HepG2 (cell line): Measurements from ENCODE around the gene PIGL. TPM values are rescaled to one million over a fixed set of nuclear protein-coding genes. Genes with fewer than 3 reads are reported as not detected.
A peak's percentile ranks its signal among the peaks of the same experiment; 100 is the strongest.

Experiments used
- ATAC-seq: fragments of 200-7000 bp; cut with Tn5 transposase; 3 replicates; pipeline ENCODE4 v1.9.1; 2020; ENCODE audit warnings: mild to moderate bottlenecking, moderate library complexity
- BruUV-seq: library from RNA; stranded (reverse); fragments of 400-500 nt; replicated peaks from 2 replicates; lab custom pipeline; 2021; lab: Mats Ljungman, UMichigan
- CTCF ChIA-PET: fragments of 300-600 bp; formaldehyde crosslinking; extraction: SDS; loops from one replicate; lab custom pipeline; 2021; ENCODE audit warnings: low total read pairs, inconsistent platforms, low intra/inter-chr PET ratio; lab: Yijun Ruan, JAX
- POLR2A ChIA-PET: fragments of 350-600 bp; sonication (Branson Sonifier 250); formaldehyde crosslinking; loops from one replicate; lab custom pipeline; 2020; ENCODE audit warnings: antibody characterized with exemption, inconsistent platforms; lab: Yijun Ruan, JAX
- DNase-seq: peaks from one replicate; pipeline ENCODE4 v3.0.0-alpha.2; 2015; ENCODE audit warnings: low spot score
- FAIRE-seq: peaks from 3 replicates; lab custom pipeline; 2011; peaks lifted over from hg19 to GRCh38; lab: Jason Lieb, UNC
- H2AFZ ChIP-seq: one replicate; pipeline ENCODE4 v1.6.1; 2011; ENCODE audit warnings: low read length, inconsistent platforms
- H3K27ac ChIP-seq: fragments of 300-600 bp; 3 replicates; pipeline ENCODE4 v1.8.0; 2011; ENCODE audit warnings: mixed run types, mild to moderate bottlenecking, mixed read lengths, low read length, inconsistent platforms; ENCODE audit not compliant: insufficient read depth; ENCODE audit errors: extremely low read length
- H3K27me3 ChIP-seq, 2 experiments: fragments of 200-600 bp in 1 of 2; 2 replicates in 1 of 2; 3 replicates in 1 of 2; pipeline versions ENCODE4 v1.6.0 to v1.8.0; 2011; ENCODE audit warnings: low read length in 2 of 2, mild to moderate bottlenecking in 2 of 2, moderate library complexity in 2 of 2, inconsistent platforms in 1 of 2; ENCODE audit not compliant: insufficient read depth in 2 of 2, control insufficient read depth in 1 of 2
- H3K36me3 ChIP-seq, 2 experiments: fragments of 200-600 bp in 1 of 2; replicated peaks in 1 of 2; 2 replicates in 1 of 2; 3 replicates in 1 of 2; pipeline versions ENCODE4 v1.5.1 to v1.8.0; 2011; ENCODE audit warnings: low read length in 2 of 2, inconsistent platforms in 1 of 2; ENCODE audit not compliant: insufficient read depth in 2 of 2, control insufficient read depth in 1 of 2
- H3K4me1 ChIP-seq: 2 replicates; pipeline ENCODE4 v1.5.1; 2012; ENCODE audit warnings: low read length, inconsistent platforms; ENCODE audit not compliant: insufficient read depth
- H3K4me2 ChIP-seq: 2 replicates; pipeline ENCODE4 v1.6.0; 2011; ENCODE audit warnings: low read depth, low read length, inconsistent platforms
- H3K4me3 ChIP-seq, 3 experiments: fragments of 200-600 bp in 1 of 3; sonication (generic), shearing (Covaris generic) in 1 of 3; replicated peaks in 1 of 3; 2 replicates each; pipeline ENCODE4 v1.5.1; 2011 to 2016; ENCODE audit warnings: low read length in 3 of 3, inconsistent platforms in 2 of 3, low read depth in 2 of 3, mild to moderate bottlenecking in 2 of 3, control low read depth in 1 of 3, mixed read lengths in 1 of 3; ENCODE audit not compliant: insufficient read depth in 1 of 3
- H3K79me2 ChIP-seq: one replicate; pipeline ENCODE4 v1.6.1; 2011; ENCODE audit warnings: low read length, inconsistent platforms; ENCODE audit not compliant: insufficient read depth
- H3K9ac ChIP-seq: 2 replicates; pipeline ENCODE4 v1.6.0; 2011; ENCODE audit warnings: mild to moderate bottlenecking, low read depth, low read length, inconsistent platforms; ENCODE audit not compliant: insufficient read depth
- H3K9me3 ChIP-seq: 2 replicates; pipeline ENCODE4 v1.5.1; 2012; ENCODE audit warnings: mild to moderate bottlenecking, low read length
- H4K20me1 ChIP-seq: 2 replicates; pipeline ENCODE4 v1.6.0; 2011; ENCODE audit warnings: inconsistent platforms, mild to moderate bottlenecking, low read length, moderate library complexity; ENCODE audit not compliant: insufficient read depth
- AGO2 ChIP-seq: fragments of 200-400 bp; formaldehyde crosslinking; optimal IDR thresholded peaks from 2 replicates; pipeline ENCODE3; 2017; ENCODE audit warnings: mild to moderate bottlenecking, low read depth, low read length, moderate library complexity
- SMYD3 ChIP-seq: sonication (generic); formaldehyde crosslinking; IDR thresholded peaks from 2 replicates; pipeline ENCODE4 v1.8.1; 2023; ENCODE audit warnings: mild to moderate bottlenecking, missing genetic modification reagents
- ZNF124 ChIP-seq: sonication (generic); formaldehyde crosslinking; IDR thresholded peaks from 2 replicates; pipeline ENCODE4 v1.4.0; 2020; ENCODE audit warnings: missing genetic modification reagents
- ZNF138 ChIP-seq: sonication (generic); formaldehyde crosslinking; IDR thresholded peaks from 2 replicates; pipeline ENCODE4 v1.5.0; 2020; ENCODE audit warnings: mild to moderate bottlenecking, low read depth, missing genetic modification reagents
- ZNF468 ChIP-seq: sonication (generic); formaldehyde crosslinking; IDR thresholded peaks from 2 replicates; pipeline ENCODE4 v1.8.0; 2022; ENCODE audit warnings: mild to moderate bottlenecking, moderate library complexity, missing genetic modification reagents
- ZNF501 ChIP-seq: sonication (generic); formaldehyde crosslinking; IDR thresholded peaks from 2 replicates; pipeline ENCODE4 v1.5.1; 2020; ENCODE audit warnings: mild to moderate bottlenecking, moderate library complexity, missing genetic modification reagents
- WGBS: methylation state at CpG from one replicate; pipeline ENCODE4 v1.1.6; 2017; ENCODE audit warnings: low lambda C conversion rate; 5-methylcytosine and 5-hydroxymethylcytosine counted together
- in situ Hi-C: cut with HindIII; loops from 2 replicates; pipeline ENCODE4 v1.10.0; 2017; ENCODE audit warnings: low pct_unique_long_range_greater_than_20kb; ENCODE audit not compliant: extremely low pct_ligation_motif_present
- intact Hi-C: fragments of 100-400 bp; cut with micrococcal nuclease; formaldehyde crosslinking; loops from one replicate; pipeline ENCODE4 v1.10.0; 2022; ENCODE audit not compliant: unreplicated experiment
- polyA plus RNA-seq, 8 experiments: library from polyadenylated mRNA; depleted of rRNA in 3 of 8; stranded (reverse) in 7 of 8; unstranded in 1 of 8; fragments of >200 nt; fragmentation: Illumina TruSeq in 4 of 8; extraction: Trizol in 4 of 8; gene quantifications; 2 replicates each; pipeline versions ENCODE4 v1.2.1 to v1.2.3, GENCODE V29; 2011 to 2016; ENCODE audit warnings: low read depth in 4 of 8, missing spikeins in 1 of 8, mixed read lengths in 1 of 8; ENCODE audit not compliant: insufficient read depth in 1 of 8
- total RNA-seq, 5 experiments: library from RNA; depleted of rRNA; stranded (reverse); fragments of >200 nt; fragmentation: Illumina TruSeq; extraction: Trizol; gene quantifications; 2 replicates each; pipeline ENCODE4 v1.2.3, GENCODE V29; 2016; ENCODE audit warnings: low read depth in 1 of 5
- TF ChIP-seq, protein P1 (sequence below): sonication (generic); formaldehyde crosslinking; IDR thresholded peaks from 2 replicates; pipeline ENCODE4 v1.4.0; 2020; ENCODE audit warnings: missing genetic modification reagents, borderline replicate concordance
- TF ChIP-seq, protein P2 (sequence below): sonication (generic); formaldehyde crosslinking; IDR thresholded peaks from 2 replicates; pipeline ENCODE4 v1.8.0; 2022; ENCODE audit warnings: mild to moderate bottlenecking, missing genetic modification reagents, moderate library complexity
- TF ChIP-seq, protein P3 (sequence below): sonication (generic); formaldehyde crosslinking; IDR thresholded peaks from 2 replicates; pipeline ENCODE4 v1.5.0; 2020; ENCODE audit warnings: missing genetic modification reagents

Gene PIGL
- total and polyA plus RNA-seq, 2 of the 13 experiments (the other 11 are each of a cell fraction or from before 2014, with no cell fraction given), result 28.5 to 63.8 TPM

DNA sequence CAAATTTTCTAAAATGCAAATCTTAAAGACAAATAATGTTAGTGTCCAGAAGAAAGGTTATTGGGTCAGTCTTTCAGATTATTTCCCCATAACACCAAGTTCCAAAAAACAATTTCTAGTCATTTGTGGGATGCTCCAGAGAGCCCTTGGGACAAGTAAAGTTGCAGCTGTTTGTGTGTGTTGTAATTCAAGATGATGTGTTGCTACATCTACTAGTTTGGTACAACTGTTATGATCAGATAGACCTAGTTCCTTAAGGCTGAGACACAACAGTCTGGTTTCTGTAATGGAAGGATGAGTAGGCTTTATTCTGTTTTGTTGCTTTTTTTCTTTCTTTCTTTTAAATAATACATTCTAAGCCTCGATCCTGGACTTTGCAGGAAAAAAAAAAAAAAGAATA is 41.9 kb downstream of the PIGL start:
- intact Hi-C loops, result no loop called here
- WGBS, result 85% methylated on average over 1 of the region's 1 CpG
- BruUV-seq, result no TSS peak

DNA sequence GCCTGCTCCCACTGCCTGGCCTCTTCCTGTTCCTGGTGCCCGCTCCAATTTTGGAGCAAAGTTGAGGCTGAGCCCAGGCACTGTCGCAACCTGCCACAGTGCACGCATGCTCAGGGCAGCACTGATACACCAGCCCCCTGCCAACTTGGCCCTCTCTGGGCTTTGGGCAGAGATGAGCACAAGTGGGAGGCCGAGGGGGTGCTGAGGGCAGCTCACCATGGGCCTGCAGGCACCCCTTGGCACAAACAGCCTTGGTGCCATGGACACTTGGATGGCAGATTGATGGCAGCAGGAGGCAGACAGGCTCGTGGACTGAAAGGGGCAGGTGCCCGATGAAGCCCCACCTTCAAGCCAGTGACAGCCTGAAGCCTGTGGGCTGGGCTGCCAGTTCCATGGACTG is 42.9 kb downstream of the PIGL start:
- H3K4me3 ChIP-seq, result no peak overlapping the region
- TF ChIP-seq, protein P1, sequence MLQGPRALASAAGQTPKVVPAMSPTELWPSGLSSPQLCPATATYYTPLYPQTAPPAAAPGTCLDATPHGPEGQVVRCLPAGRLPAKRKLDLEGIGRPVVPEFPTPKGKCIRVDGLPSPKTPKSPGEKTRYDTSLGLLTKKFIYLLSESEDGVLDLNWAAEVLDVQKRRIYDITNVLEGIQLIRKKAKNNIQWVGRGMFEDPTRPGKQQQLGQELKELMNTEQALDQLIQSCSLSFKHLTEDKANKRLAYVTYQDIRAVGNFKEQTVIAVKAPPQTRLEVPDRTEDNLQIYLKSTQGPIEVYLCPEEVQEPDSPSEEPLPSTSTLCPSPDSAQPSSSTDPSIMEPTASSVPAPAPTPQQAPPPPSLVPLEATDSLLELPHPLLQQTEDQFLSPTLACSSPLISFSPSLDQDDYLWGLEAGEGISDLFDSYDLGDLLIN (CRISPR knock-in tag), result no peak
- peak; percentile 27 for TF ChIP-seq AGO2
- TF ChIP-seq, all 625 proteins: peak for 1
- Histone ChIP-seq H2AFZ (no peak overlapping the region), H3K36me3 (peaks cover 0 to 3% of the 10 kb centered on the region in 2 experiments; a peak in 1 of 5 replicates), H3K27me3 (no peaks in the 10 kb centered on the region), H3K79me2 (peaks cover 6% of the 10 kb centered on the region), H3K9ac (no peak overlapping the region), H3K9me3 (no peaks in the 10 kb centered on the region), H3K27ac (no peak overlapping the region), H3K4me1 (peaks cover 24% of the 10 kb centered on the region), H3K4me2 (no peak overlapping the region), H4K20me1 (no peaks in the 10 kb centered on the region)
- intact Hi-C loops, result no loop called here
- in situ Hi-C loops, result no loop called here
- DNase-seq (no peak), ATAC-seq (no peak), FAIRE-seq (no peak)
- CTCF ChIA-PET, result no interaction called here
- WGBS, result no CpG with 5 or more reads among the region's 6 CpGs
- BruUV-seq, result no TSS peak
- POLR2A ChIA-PET, result no interaction called here

More for the DNA sequence above, 41.9 kb downstream of the PIGL start:
- Histone ChIP-seq H3K9ac (no peak overlapping the region), H4K20me1 (no peaks in the 10 kb centered on the region), H3K4me2 (no peak overlapping the region), H3K27me3 (no peaks in the 10 kb centered on the region), H3K4me1 (peaks cover 32% of the 10 kb centered on the region), H3K9me3 (no peaks in the 10 kb centered on the region), H3K27ac (no peak overlapping the region), H3K79me2 (peaks cover 6% of the 10 kb centered on the region), H3K36me3 (peaks cover 0 to 3% of the 10 kb centered on the region in 2 experiments; a peak in 1 of 5 replicates), H2AFZ (no peak overlapping the region), H3K4me3 (no peak overlapping the region)
- ATAC-seq, result no peak
- in situ Hi-C loops, result no loop called here
- POLR2A ChIA-PET, result no interaction called here
- no peak for DNase-seq
- no peak for TF ChIP-seq SMYD3
- TF ChIP-seq, protein P2, sequence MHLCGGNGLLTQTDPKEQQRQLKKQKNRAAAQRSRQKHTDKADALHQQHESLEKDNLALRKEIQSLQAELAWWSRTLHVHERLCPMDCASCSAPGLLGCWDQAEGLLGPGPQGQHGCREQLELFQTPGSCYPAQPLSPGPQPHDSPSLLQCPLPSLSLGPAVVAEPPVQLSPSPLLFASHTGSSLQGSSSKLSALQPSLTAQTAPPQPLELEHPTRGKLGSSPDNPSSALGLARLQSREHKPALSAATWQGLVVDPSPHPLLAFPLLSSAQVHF (CRISPR knock-in tag), result no peak
- no peak for TF ChIP-seq ZNF501 (CRISPR knock-in tag)
- no peak for TF ChIP-seq ZNF138
- TF ChIP-seq ZNF468 (CRISPR knock-in tag), result no peak
- TF ChIP-seq ZNF124 (CRISPR knock-in tag), result no peak
- TF ChIP-seq, protein P3, sequence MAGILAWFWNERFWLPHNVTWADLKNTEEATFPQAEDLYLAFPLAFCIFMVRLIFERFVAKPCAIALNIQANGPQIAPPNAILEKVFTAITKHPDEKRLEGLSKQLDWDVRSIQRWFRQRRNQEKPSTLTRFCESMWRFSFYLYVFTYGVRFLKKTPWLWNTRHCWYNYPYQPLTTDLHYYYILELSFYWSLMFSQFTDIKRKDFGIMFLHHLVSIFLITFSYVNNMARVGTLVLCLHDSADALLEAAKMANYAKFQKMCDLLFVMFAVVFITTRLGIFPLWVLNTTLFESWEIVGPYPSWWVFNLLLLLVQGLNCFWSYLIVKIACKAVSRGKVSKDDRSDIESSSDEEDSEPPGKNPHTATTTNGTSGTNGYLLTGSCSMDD, result no peak
- CTCF ChIA-PET, result no interaction called here
- no peak for FAIRE-seq
